Common myeloid progenitor, CD34-positive (primary cell): Measurements from ENCODE around the gene ITGB5.
A peak's percentile ranks its signal among the peaks of the same experiment; 100 is the strongest.

Experiments
- CTCF ChIA-PET: fragments of 350-600 bp; sonication (Branson Sonifier 250); formaldehyde crosslinking; loops from one replicate; lab custom pipeline; 2021; ENCODE audit warnings: antibody characterized with exemption; lab: Charles Lee
- POLR2A ChIA-PET: fragments of 350-600 bp; sonication (Branson Sonifier 250); formaldehyde crosslinking; loops from one replicate; lab custom pipeline; 2021; ENCODE audit warnings: antibody characterized with exemption; lab: Charles Lee
- DNase-seq, 3 donors: peaks; one replicate each; pipeline versions ENCODE4 v3.0.0 to v3.0.0-alpha.2; 2013
- H3K27ac ChIP-seq, 2 experiments: 1 replicate in 1 of 2; 2 replicates in 1 of 2; pipeline ENCODE4 v1.7.0; 2013; ENCODE audit warnings: inconsistent platforms in 2 of 2, low read length in 2 of 2, mild to moderate bottlenecking in 2 of 2, low read depth in 1 of 2, moderate library complexity in 1 of 2; ENCODE audit not compliant: severe bottlenecking in 2 of 2, insufficient read depth in 1 of 2, poor library complexity in 1 of 2
- H3K27me3 ChIP-seq, 5 experiments: replicated peaks in 2 of 5; 1 replicate in 3 of 5; 2 replicates in 2 of 5; pipeline versions ENCODE4 v1.6.1 to v1.7.0; 2013; ENCODE audit warnings: low read length in 4 of 5, mild to moderate bottlenecking in 2 of 5, moderate library complexity in 2 of 5, inconsistent platforms in 1 of 5; ENCODE audit not compliant: insufficient read depth in 5 of 5, control insufficient read depth in 4 of 5
- H3K36me3 ChIP-seq, 4 experiments: 1 replicate in 2 of 4; 2 replicates in 2 of 4; pipeline versions ENCODE4 v1.6.1 to v1.7.0; 2013; ENCODE audit warnings: low read length in 3 of 4, control low read depth in 1 of 4, mild to moderate bottlenecking in 1 of 4; ENCODE audit not compliant: control insufficient read depth in 4 of 4, insufficient read depth in 4 of 4
- H3K4me1 ChIP-seq, 4 experiments: 1 replicate in 3 of 4; 2 replicates in 1 of 4; pipeline versions ENCODE4 v1.6.1 to v1.7.1; 2013; ENCODE audit warnings: low read length in 3 of 4, mild to moderate bottlenecking in 3 of 4, control low read depth in 1 of 4, inconsistent platforms in 1 of 4, moderate library complexity in 1 of 4; ENCODE audit not compliant: control insufficient read depth in 4 of 4, insufficient read depth in 4 of 4; ENCODE audit errors: control extremely low read depth in 1 of 4
- H3K4me3 ChIP-seq, 7 experiments: 1 replicate in 4 of 7; 2 replicates in 3 of 7; pipeline versions ENCODE4 v1.5.1 to v1.7.0; 2013; ENCODE audit warnings: mild to moderate bottlenecking in 7 of 7, low read length in 6 of 7, moderate library complexity in 6 of 7, inconsistent platforms in 2 of 7, low read depth in 2 of 7, control low read depth in 1 of 7; ENCODE audit not compliant: insufficient read depth in 4 of 7, control insufficient read depth in 1 of 7; ENCODE audit errors: extremely low read depth in 1 of 7
- H3K9me3 ChIP-seq, 5 experiments: 1 replicate in 4 of 5; 2 replicates in 1 of 5; pipeline versions ENCODE4 v1.6.1 to v1.7.1; 2013; ENCODE audit warnings: low read length in 4 of 5, mild to moderate bottlenecking in 2 of 5, inconsistent platforms in 1 of 5, low read depth in 1 of 5, moderate library complexity in 1 of 5; ENCODE audit not compliant: control insufficient read depth in 4 of 5, insufficient read depth in 2 of 5; ENCODE audit errors: control extremely low read depth in 1 of 5
- WGBS: methylation state at CpG from one replicate; pipeline ENCODE4 v1.1.5; 2013; ENCODE audit not compliant: insufficient coverage; 5-methylcytosine and 5-hydroxymethylcytosine counted together

ITGB5 gene

GRCh38 chr3:124763644-124764358 lies 123.4 kb downstream of the ITGB5 start:
- 90% methylated on average over 12 of the region's 15 CpGs for WGBS
- ChIA-PET CTCF (interaction anchor here (0.9 to 10.3 kb wide), 6 partner anchors 6 to 158 kb away, joined by 3 to 148 read pairs (median 8); no protein-coding TSS in a partner anchor), POLR2A (no interaction called here)
- peaks cover 0 to 2% (median 0%) of the 10 kb centered on the region in 5 experiments for H3K27me3 ChIP-seq
- H3K4me1 ChIP-seq: peaks cover 0 to 11% (median 7%) of the 10 kb centered on the region in 4 experiments
- H3K4me3 ChIP-seq: no peak overlapping the region
- DNase-seq: no peak
- no peaks in the 10 kb centered on the region for H3K36me3 ChIP-seq
- H3K27ac ChIP-seq: no peak overlapping the region
- no peaks in the 10 kb centered on the region for H3K9me3 ChIP-seq

DNA sequence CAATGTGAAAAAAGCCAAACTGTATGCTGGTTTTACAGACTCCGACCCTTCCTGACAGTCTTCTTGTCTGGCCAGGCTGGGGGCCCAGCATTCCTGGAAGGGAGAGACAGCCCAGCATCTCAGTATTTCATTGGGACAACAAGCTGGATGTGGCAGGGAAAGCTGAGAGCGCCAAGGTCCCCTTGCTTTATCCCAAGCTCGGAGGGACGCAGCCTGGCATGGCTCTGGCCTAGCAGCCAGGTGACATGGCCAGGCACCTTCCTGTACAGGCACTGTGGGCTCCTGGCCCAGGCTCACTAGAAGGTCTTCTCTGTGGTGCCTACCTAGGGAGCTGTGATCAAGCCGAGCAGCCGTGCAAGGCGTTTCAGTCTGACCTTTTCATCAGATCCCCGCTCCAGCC lies 124.0 kb downstream of the ITGB5 start:
- 99% methylated on average over 8 of the region's 8 CpGs for WGBS
- H3K4me3 ChIP-seq: no peak overlapping the region
- peaks cover 0 to 11% (median 7%) of the 10 kb centered on the region in 4 experiments for H3K4me1 ChIP-seq
- ChIA-PET POLR2A (no interaction called here), CTCF (interaction anchor here (0.9 to 10.3 kb wide), 8 partner anchors 7 to 139 kb away, joined by 3 to 148 read pairs (median 8); no protein-coding TSS in a partner anchor)
- H3K27ac ChIP-seq: no peak overlapping the region
- no peaks in the 10 kb centered on the region for H3K36me3 ChIP-seq
- H3K27me3 ChIP-seq: peaks cover 0 to 2% (median 0%) of the 10 kb centered on the region in 5 experiments
- no peaks in the 10 kb centered on the region for H3K9me3 ChIP-seq
- no peak for DNase-seq

DNA sequence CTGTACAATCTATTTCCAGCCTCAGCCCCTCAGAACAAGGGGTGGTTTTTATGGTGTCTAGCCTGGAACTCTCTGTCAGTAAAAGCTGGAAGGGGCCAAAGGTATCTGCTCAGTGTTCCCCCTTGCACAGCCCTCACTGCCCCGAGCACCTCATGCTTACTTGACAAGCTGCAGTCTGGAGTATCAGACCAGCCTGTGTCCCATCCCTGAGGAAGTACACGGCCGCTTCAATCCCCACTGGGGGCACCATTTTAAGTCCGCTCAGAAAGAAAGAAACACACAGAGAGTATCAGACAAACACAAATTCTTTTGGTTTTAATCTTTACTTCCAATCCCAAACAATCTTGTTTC lies 124.5 kb downstream of the ITGB5 start:
- no peaks in the 10 kb centered on the region for H3K9me3 ChIP-seq
- H3K27ac ChIP-seq: no peak overlapping the region
- WGBS: 100% methylated on average over 1 of the region's 4 CpGs
- H3K4me1 ChIP-seq: peaks cover 0 to 11% (median 7%) of the 10 kb centered on the region in 4 experiments
- no peaks in the 10 kb centered on the region for H3K36me3 ChIP-seq
- ChIA-PET CTCF (interaction anchor here (1.2 to 10.3 kb wide), 7 partner anchors 8 to 140 kb away, joined by 3 to 148 read pairs (median 10); no protein-coding TSS in a partner anchor), POLR2A (no interaction called here)
- H3K27me3 ChIP-seq: peaks cover 0 to 2% (median 0%) of the 10 kb centered on the region in 5 experiments
- no peak for DNase-seq
- H3K4me3 ChIP-seq: no peak overlapping the region

DNA sequence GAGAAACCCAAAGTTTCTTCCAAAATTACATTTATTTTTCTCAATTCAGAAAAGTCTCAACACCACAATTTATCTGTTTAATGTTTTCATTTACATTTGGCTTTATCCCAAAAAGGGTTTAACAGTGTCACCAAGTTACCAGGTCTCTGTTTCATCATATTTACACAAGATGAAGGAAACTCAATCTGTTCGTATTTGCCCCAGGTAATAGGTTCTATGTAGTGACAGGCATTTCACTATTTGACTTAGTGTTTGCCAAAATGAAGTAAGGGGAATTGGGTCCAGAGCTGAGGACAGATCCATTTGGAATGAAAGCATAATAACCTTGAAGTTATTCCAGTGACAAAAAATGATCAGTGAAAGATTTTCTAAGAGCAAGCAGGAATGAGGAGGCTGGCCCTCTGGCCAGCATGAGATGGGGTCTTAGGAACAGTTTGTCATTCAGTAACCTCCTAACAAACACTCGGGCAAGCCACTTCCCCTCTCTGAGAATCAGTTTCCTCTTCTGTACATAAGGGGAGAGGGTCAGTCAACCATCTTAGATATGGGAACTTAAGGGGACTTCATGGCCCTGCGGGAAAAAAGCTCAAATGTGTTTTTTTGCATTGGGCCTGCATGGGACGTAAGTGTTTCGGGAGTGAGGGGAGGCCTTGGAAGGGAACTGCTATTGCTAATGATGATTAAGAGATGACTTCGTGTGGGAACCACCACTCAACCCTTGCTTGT lies 125.1 kb downstream of the ITGB5 start:
- H3K9me3 ChIP-seq: no peaks in the 10 kb centered on the region
- ChIA-PET CTCF (interaction anchor here (1.2 to 10.3 kb wide), 15 partner anchors 8 to 678 kb away, joined by 3 to 148 read pairs (median 6); no protein-coding TSS in a partner anchor), POLR2A (interaction anchor here (1.2 kb wide), 1 partner anchor 17 kb away, joined by 6 read pairs; no protein-coding TSS in a partner anchor)
- no peaks in the 10 kb centered on the region for H3K36me3 ChIP-seq
- no peaks in the 10 kb centered on the region for H3K27me3 ChIP-seq
- peaks cover 0 to 11% (median 7%) of the 10 kb centered on the region in 4 experiments for H3K4me1 ChIP-seq
- WGBS: 57% methylated on average over 4 of the region's 6 CpGs
- no peak overlapping the region for H3K27ac ChIP-seq
- H3K4me3 ChIP-seq: no peak overlapping the region
- no peak for DNase-seq

DNA sequence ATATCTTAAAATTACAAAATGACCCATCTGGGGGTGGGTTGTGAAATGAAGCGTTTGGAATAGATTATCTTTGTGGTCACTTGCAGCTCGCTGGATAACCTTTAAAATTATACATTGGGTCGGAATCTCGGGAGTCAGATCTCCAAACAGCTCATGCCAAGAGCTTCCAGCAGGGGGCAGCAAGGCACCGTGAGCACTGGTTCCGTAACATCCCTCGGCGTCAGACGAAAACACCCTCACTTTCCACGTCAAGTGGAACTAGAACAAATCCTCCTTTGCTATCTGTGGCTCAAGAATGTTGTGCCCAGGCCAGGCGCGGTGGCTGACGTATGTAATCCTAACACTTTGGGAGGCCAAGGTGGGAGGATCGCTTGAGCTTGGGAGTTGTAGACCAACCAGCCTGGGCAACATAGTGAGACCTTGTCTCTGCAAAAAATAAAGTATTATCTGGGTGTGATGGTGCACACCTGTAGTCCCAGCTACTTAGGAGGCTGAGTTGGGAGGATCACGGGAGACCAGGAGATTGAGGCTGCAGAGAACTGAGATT lies 125.8 kb downstream of the ITGB5 start:
- Histone ChIP-seq H3K4me1 (peaks cover 0 to 11% (median 7%) of the 10 kb centered on the region in 4 experiments), H3K27ac (no peak overlapping the region), H3K4me3 (no peak overlapping the region), H3K27me3 (no peaks in the 10 kb centered on the region), H3K36me3 (no peaks in the 10 kb centered on the region), H3K9me3 (no peaks in the 10 kb centered on the region)
- peak; percentile 77 to 89 (median 82) for DNase-seq
- WGBS: 9% methylated on average over 12 of the region's 15 CpGs
- ChIA-PET CTCF (interaction anchor here (0.6 to 10.3 kb wide), 42 partner anchors 9 to 825 kb away, joined by 3 to 148 read pairs (median 4); partner anchors contain the start of gene ITGB5), POLR2A (interaction anchor here (1.2 to 1.5 kb wide), 2 partner anchors 16 to 140 kb away, joined by 5 to 6 read pairs; no protein-coding TSS in a partner anchor)

DNA sequence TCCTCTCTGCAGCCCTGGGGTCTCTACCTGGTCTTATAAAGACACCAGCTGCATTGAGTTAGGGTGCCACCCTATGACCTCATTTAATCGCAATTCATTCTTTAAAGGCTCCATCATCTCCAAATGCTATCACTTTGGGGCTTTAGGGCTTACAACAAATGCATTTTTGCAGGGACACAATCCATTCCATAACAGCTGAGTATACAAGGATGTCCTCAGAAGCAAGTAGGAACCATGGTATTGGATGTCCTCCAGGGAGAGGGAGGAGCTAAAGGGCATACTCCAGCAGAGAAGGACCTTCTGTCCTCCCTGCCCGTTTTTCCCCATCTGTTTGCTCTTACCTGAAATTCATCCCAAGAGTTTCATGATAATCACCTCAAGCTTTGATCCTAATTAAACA lies 126.6 kb downstream of the ITGB5 start:
- 100% methylated on average over 1 of the region's 2 CpGs for WGBS
- no peaks in the 10 kb centered on the region for H3K36me3 ChIP-seq
- no peak overlapping the region for H3K27ac ChIP-seq
- no peaks in the 10 kb centered on the region for H3K27me3 ChIP-seq
- ChIA-PET CTCF (interaction anchor here (0.6 to 10.3 kb wide), 48 partner anchors 10 to 1557 kb away, joined by 3 to 148 read pairs (median 4); partner anchors contain the start of genes ITGB5 and MUC13), POLR2A (interaction anchor here (1.5 kb wide), 1 partner anchor 141 kb away, joined by 5 read pairs; no protein-coding TSS in a partner anchor)
- H3K4me1 ChIP-seq: peaks cover 0 to 11% (median 7%) of the 10 kb centered on the region in 4 experiments
- H3K9me3 ChIP-seq: no peaks in the 10 kb centered on the region
- H3K4me3 ChIP-seq: no peak overlapping the region
- no peak for DNase-seq
